Fibroblast of pulmonary artery (primary cell): ENCODE measurements around the gene PAGE4.
A peak's percentile ranks its signal among the peaks of the same experiment; 100 is the strongest.

Experiments
- DNase-seq: peaks from one replicate; pipeline ENCODE4 v3.0.0-alpha.2; 2010; ENCODE audit warnings: low read depth
- H3K4me3 ChIP-seq: replicated peaks from 2 replicates; pipeline ENCODE4 v1.5.1; 2011; ENCODE audit warnings: low read depth, mild to moderate bottlenecking, control low read depth, low read length, moderate library complexity
- TF ChIP-seq, protein P1 (sequence below): IDR thresholded peaks from 2 replicates; pipeline ENCODE4 v1.5.1; 2011; ENCODE audit warnings: mild to moderate bottlenecking, control low read depth, low read length, inconsistent platforms; ENCODE audit errors: missing control alignments

Gene PAGE4

DNA sequence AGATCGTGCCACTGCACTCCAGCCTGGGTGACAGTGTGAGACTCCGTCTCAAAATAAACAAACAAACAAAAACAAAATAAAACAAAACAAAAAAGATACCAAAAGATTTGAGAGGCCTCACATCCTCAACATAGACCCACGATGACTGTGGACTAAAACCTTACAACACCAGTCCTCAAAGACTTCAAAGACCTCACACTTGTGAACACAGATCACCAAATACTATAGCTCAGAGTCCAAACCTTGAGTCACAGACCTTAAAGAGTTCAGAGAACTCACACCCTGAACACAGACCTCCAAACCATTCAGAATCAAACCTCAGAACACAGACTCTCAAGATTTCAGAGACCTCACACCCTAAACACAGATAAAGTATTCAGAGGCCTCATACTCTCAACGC, 12.7 kb upstream of the PAGE4 start:
- H3K4me3 ChIP-seq: no peak overlapping the region
- DNase-seq: no peak
- TF ChIP-seq, protein P1, sequence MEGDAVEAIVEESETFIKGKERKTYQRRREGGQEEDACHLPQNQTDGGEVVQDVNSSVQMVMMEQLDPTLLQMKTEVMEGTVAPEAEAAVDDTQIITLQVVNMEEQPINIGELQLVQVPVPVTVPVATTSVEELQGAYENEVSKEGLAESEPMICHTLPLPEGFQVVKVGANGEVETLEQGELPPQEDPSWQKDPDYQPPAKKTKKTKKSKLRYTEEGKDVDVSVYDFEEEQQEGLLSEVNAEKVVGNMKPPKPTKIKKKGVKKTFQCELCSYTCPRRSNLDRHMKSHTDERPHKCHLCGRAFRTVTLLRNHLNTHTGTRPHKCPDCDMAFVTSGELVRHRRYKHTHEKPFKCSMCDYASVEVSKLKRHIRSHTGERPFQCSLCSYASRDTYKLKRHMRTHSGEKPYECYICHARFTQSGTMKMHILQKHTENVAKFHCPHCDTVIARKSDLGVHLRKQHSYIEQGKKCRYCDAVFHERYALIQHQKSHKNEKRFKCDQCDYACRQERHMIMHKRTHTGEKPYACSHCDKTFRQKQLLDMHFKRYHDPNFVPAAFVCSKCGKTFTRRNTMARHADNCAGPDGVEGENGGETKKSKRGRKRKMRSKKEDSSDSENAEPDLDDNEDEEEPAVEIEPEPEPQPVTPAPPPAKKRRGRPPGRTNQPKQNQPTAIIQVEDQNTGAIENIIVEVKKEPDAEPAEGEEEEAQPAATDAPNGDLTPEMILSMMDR: no peak

- peak; percentile 27 for DNase-seq
- no peak overlapping the region for H3K4me3 ChIP-seq
- TF ChIP-seq, protein P1: peak; percentile 50
These were observed 9.3 kb downstream of the PAGE4 start for GRCh38 chrX:49838374-49838773.

DNA sequence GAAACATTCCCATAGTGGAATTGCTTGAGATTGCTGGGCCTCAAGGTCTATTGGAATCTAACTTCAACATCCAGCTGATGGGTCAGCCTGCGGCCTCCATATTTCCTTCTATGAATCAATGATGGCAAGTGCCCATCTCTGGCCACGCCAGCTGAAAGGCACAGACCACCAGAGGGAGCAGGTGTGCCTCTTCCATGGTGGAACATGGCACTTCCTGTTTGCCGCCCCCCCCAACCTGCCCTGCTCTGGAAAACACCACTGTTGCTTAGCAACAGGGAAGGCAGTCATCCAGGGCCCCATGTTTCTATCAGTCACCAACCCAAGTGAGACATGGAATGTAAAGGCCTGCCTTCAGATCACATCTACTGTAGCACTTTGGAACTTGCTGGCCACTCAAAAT, 11.6 kb downstream of the PAGE4 start:
- DNase-seq: peak; percentile 52
- H3K4me3 ChIP-seq: no peak overlapping the region
- TF ChIP-seq, protein P1: peak; percentile 30

DNA sequence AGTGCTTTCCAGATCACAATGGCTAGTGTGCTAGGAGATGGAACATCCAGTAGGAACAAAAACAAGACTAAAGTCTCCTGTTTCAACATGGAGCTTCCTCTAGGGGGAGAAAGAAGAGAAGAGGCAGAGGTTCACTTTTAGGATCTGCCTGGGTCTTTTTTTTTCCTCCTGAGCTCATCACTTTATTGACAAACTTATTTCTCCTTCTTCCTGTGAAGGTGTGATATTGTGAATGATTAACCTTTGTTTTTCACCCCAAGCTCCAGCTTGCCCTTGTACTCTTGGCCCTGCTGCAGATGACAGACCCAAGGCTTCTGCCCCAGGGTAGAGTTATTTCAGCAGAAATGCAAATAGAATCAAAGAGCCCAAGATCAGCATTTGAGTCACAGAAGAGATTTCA, 13.5 kb downstream of the PAGE4 start:
- H3K4me3 ChIP-seq: no peak overlapping the region
- DNase-seq: no peak
- TF ChIP-seq, protein P1: no peak

GRCh38 chrX:49844611-49845010, 15.5 kb downstream of the PAGE4 start:
- no peak for DNase-seq
- TF ChIP-seq, protein P1: no peak

GRCh38 chrX:49845701-49846403, 16.7 kb downstream of the PAGE4 start:
- TF ChIP-seq, protein P1: no peak
- no peak overlapping the region for H3K4me3 ChIP-seq
- no peak for DNase-seq

More at GRCh38 chrX:49844611-49845010, 15.5 kb downstream of the PAGE4 start:
- no peak overlapping the region for H3K4me3 ChIP-seq

GRCh38 chrX:49846522-49846921, 17.4 kb downstream of the PAGE4 start:
- no peak for DNase-seq
- TF ChIP-seq, protein P1: no peak
- no peak overlapping the region for H3K4me3 ChIP-seq
